Activated CD8-positive, alpha-beta T cell treated with anti-CD3 and anti-CD28 coated beads for 36 hours (primary cell): ENCODE results near the gene TMOD1. TPM values are rescaled to one million over a fixed set of nuclear protein-coding genes. Genes with fewer than 3 reads are reported as not detected.

Experiments
- ATAC-seq: fragments of 200-7000 bp; cut with Tn5 transposase; one replicate; pipeline ENCODE4 v1.10.0; 2021; ENCODE audit warnings: mild to moderate bottlenecking, moderate library complexity
- CTCF ChIA-PET: fragments of 350-600 bp; sonication (Branson Sonifier 250); formaldehyde crosslinking; loops from one replicate; lab custom pipeline; 2021; ENCODE audit warnings: antibody characterized with exemption; lab: Charles Lee
- POLR2A ChIA-PET: fragments of 350-600 bp; sonication (Branson Sonifier 250); formaldehyde crosslinking; loops from one replicate; lab custom pipeline; 2021; ENCODE audit warnings: antibody characterized with exemption; lab: Charles Lee
- DNase-seq: peaks from one replicate; pipeline ENCODE4 v3.0.0-alpha.2; 2020
- H3K27ac Mint-ChIP-seq: one replicate; pipeline ENCODE4 v1.8.0; 2021; ENCODE audit warnings: mild to moderate bottlenecking, mixed read lengths
- H3K27me3 Mint-ChIP-seq: one replicate; pipeline ENCODE4 v1.8.0; 2021; ENCODE audit warnings: mixed read lengths
- H3K36me3 Mint-ChIP-seq: one replicate; pipeline ENCODE4 v1.8.0; 2021; ENCODE audit warnings: low read depth, mixed read lengths
- H3K4me1 Mint-ChIP-seq: one replicate; pipeline ENCODE4 v1.8.0; 2021; ENCODE audit warnings: low read depth, mixed read lengths
- H3K4me3 Mint-ChIP-seq: one replicate; pipeline ENCODE4 v1.8.0; 2021; ENCODE audit warnings: mild to moderate bottlenecking, moderate library complexity, mixed read lengths
- H3K9me3 Mint-ChIP-seq: one replicate; pipeline ENCODE4 v1.8.0; 2021; ENCODE audit warnings: mixed read lengths
- CTCF ChIP-seq: fragments of 200-600 bp; IDR thresholded peaks from one replicate; pipeline ENCODE4 v1.8.0; 2022; ENCODE audit warnings: antibody characterized with exemption, mild to moderate bottlenecking
- intact Hi-C: fragments of 100-400 bp; cut with micrococcal nuclease; formaldehyde crosslinking; loops from one replicate; pipeline ENCODE4 v1.10.0; 2022
- total RNA-seq, 2 experiments: library from RNA; stranded (reverse); gene quantifications; one replicate each; pipeline ENCODE4 v1.2.3, GENCODE V29; 2021

The TMOD1 gene
- total RNA-seq, 2 experiments from 2014 or later, result 0.47 to 0.60 TPM

GRCh38 chr9:97500263-97500662, 1.2 kb upstream of the TMOD1 start:
- intact Hi-C loops, result loop anchor here (5.0 kb wide), 1 partner anchor 88 kb away; the partner anchor contains the start of gene TDRD7
- ATAC-seq (no peak), DNase-seq (no peak)
- no peaks in the 10 kb centered on the region for H3K9me3 Mint-ChIP-seq
- POLR2A ChIA-PET, result no interaction called here
- peaks cover 47% of the 10 kb centered on the region for H3K27me3 Mint-ChIP-seq
- CTCF ChIA-PET, result interaction anchor here (1.0 to 4.0 kb wide), 7 partner anchors 10 to 644 kb away, joined by 3 to 24 read pairs (median 4); no protein-coding TSS in a partner anchor
- TF ChIP-seq CTCF, result no peak
- peaks cover 12% of the 10 kb centered on the region for H3K4me1 Mint-ChIP-seq
- H3K27ac Mint-ChIP-seq, result no peak overlapping the region
- no peak overlapping the region for H3K4me3 Mint-ChIP-seq
- peaks cover 13% of the 10 kb centered on the region for H3K36me3 Mint-ChIP-seq

- H3K9me3 Mint-ChIP-seq, result no peaks in the 10 kb centered on the region
- peaks cover 47% of the 10 kb centered on the region for H3K27me3 Mint-ChIP-seq
- H3K4me3 Mint-ChIP-seq, result peak overlapping the region; percentile 62
- CTCF ChIA-PET, result interaction anchor here (0.6 to 4.0 kb wide), 11 partner anchors 10 to 645 kb away, joined by 3 to 24 read pairs (median 4); no protein-coding TSS in a partner anchor
- POLR2A ChIA-PET, result interaction anchor here (0.7 kb wide), 1 partner anchor 98 kb away, joined by 3 read pairs; no protein-coding TSS in a partner anchor
- TF ChIP-seq CTCF, result no peak
- H3K4me1 Mint-ChIP-seq, result peaks cover 12% of the 10 kb centered on the region
- H3K27ac Mint-ChIP-seq, result no peak overlapping the region
- ATAC-seq (no peak), DNase-seq (no peak)
- intact Hi-C loops, result loop anchor here (5.0 kb wide), 1 partner anchor 88 kb away; the partner anchor contains the start of gene TDRD7
- H3K36me3 Mint-ChIP-seq, result peaks cover 10% of the 10 kb centered on the region
Observed at GRCh38 chr9:97500765-97501176, 695 bp upstream of the TMOD1 start.

GRCh38 chr9:97501972-97502221, 431 bp downstream of the TMOD1 start:
- ChIA-PET CTCF (interaction anchor here (1.0 to 4.0 kb wide), 9 partner anchors 21 to 117 kb away, joined by 3 to 24 read pairs (median 4); partner anchors contain the start of gene TDRD7), POLR2A (interaction anchor here (1.4 kb wide), 1 partner anchor 9 kb away, joined by 4 read pairs; no protein-coding TSS in a partner anchor)
- TF ChIP-seq CTCF, result no peak
- intact Hi-C loops, result loop anchor here (5.0 kb wide), 1 partner anchor 90 kb away; the partner anchor contains the start of gene TDRD7
- no peak overlapping the region for H3K4me3 Mint-ChIP-seq
- no peaks in the 10 kb centered on the region for H3K9me3 Mint-ChIP-seq
- DNase-seq, result no peak
- peaks cover 12% of the 10 kb centered on the region for H3K4me1 Mint-ChIP-seq
- peaks cover 47% of the 10 kb centered on the region for H3K27me3 Mint-ChIP-seq
- H3K36me3 Mint-ChIP-seq, result peaks cover 3% of the 10 kb centered on the region
- no peak overlapping the region for H3K27ac Mint-ChIP-seq
- peak; percentile 45 for ATAC-seq

- no peaks in the 10 kb centered on the region for H3K36me3 Mint-ChIP-seq
- no peaks in the 10 kb centered on the region for H3K9me3 Mint-ChIP-seq
- H3K27me3 Mint-ChIP-seq, result peaks cover 47% of the 10 kb centered on the region
- ATAC-seq (peak; percentile 22), DNase-seq (peak; percentile 17)
- ChIA-PET POLR2A (interaction anchor here (1.4 kb wide), 1 partner anchor 8 kb away, joined by 4 read pairs; no protein-coding TSS in a partner anchor), CTCF (interaction anchor here (1.0 to 4.0 kb wide), 8 partner anchors 23 to 116 kb away, joined by 3 to 24 read pairs (median 4); partner anchors contain the start of gene TDRD7)
- no peak for TF ChIP-seq CTCF
- H3K27ac Mint-ChIP-seq, result no peak overlapping the region
- H3K4me1 Mint-ChIP-seq, result peaks cover 12% of the 10 kb centered on the region
- H3K4me3 Mint-ChIP-seq, result peak overlapping the region; percentile 53
- intact Hi-C loops, result loop anchor here (5.0 kb wide), 1 partner anchor 90 kb away; the partner anchor contains the start of gene TDRD7
Observed at GRCh38 chr9:97502222-97502983, 937 bp downstream of the TMOD1 start.
